HG03378 (cell line): ENCODE measurements around the gene ELK4.

Experiments
- ATAC-seq: cut with Tn5 transposase; IDR thresholded peaks from one replicate; pipeline ENCODE4 v1.9.1; 2021; ENCODE audit warnings: mild to moderate bottlenecking, moderate library complexity; ENCODE audit not compliant: unreplicated experiment

Gene ELK4

DNA sequence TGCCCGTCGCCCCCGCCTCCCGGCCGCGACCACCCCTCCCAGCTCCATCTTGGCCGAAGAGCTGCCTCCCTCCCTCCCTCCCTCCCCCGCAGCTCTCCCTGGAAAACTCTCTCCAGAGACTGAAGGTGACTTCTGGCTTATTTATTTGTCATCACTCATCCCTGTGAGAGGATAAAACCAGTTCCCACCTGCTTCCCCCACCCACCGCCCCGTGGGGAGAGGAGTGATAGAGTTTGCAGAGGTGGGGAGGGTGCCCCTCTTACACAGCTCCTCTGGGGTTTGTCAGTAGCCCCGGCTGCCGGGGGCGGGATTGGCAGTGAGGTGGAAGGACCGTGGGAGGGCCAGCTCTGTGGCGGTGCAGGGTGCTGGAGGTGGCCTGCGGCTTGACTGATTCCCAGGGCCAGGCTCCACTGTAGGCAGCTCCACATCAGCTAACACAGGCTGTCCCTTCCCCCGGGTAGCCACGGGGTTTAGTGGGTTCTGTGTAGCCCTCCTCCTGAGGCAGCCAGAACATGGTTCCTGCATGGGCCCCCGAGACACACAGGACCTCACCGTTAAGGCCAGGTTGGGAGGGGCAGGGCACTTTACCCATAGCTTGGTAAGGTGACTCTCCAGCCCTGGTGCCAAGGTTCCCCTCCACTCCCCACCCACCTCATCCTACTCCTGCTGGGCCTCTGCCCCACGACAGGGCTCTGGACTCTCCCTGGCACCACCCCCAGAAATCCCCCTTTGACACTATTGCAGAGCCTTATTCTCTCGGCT is 62.2 kb downstream of the ELK4 start:
- ATAC-seq = no peak

DNA sequence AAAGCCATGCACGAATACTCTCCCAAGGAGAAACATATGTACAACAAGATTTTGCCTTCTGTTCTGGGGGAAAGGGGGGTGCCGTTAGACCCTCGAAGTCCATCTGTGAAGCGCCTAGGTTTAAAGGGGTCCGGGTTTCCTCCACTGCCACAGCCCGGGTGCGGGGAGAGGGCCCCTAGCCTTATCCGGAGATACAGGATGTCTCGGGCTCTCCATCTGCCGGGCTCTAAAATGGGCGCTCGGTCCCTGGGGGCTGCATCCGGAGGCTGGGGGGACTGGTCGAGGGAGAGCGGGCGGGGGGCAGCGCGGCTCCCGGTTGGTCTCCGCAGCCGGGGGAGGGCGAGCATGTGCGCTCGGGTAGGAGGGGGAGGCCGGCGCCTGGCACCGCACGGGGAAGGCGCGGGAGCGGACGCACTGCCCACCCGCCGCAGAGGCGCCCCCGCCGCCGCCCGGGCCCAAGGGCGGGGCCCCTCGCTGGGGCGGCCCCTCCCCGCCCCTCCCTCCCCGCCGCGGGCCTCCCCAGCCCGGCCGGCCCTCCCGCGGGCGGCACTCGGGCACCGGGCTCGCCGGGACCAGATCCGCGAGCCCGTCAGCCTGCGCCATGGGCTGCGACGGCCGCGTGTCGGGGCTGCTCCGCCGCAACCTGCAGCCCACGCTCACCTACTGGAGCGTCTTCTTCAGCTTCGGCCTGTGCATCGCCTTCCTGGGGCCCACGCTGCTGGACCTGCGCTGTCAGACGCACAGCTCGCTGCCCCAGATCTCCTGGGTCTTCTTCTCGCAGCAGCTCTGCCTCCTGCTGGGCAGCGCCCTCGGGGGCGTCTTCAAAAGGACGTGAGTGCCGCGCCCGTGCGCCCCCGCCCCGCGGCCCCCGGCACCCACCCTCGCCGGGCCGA is 63.1 kb downstream of the ELK4 start:
- ATAC-seq = no peak

- no peak for ATAC-seq
Observed at GRCh38 chr1:205568135-205568468, 63.7 kb downstream of the ELK4 start.

- ATAC-seq = no peak
Observed at GRCh38 chr1:205567716-205568115, 64.1 kb downstream of the ELK4 start.

- no peak for ATAC-seq
Observed at GRCh38 chr1:205565799-205566198, 66.0 kb downstream of the ELK4 start.

DNA sequence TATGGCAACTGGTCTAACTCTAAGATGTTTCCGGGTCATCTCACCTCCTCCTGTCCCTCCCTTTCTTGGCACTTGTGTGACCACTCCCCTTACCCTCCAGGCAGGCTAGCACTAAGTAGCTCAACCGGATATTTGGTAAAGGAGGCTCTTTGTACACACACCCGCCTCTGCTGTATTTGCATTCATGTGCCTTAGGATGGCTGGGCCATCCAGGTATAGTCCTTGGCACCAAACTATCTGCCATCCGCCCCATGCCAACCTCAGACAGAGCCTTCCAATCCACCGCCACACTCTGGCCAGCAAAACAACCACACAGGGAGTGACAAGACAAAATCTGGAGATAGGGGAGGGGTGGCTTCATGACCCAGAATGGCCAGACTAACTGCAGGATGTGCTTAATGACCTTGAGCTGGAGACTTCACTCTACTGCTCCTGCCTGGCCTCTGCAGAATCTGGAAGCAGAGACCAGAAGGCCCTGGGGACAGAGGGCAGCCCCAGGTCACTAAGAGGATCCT is 67.8 kb downstream of the ELK4 start:
- no peak for ATAC-seq

- ATAC-seq = no peak
Observed at GRCh38 chr1:205561501-205562203, 70.2 kb downstream of the ELK4 start.
